Neural cell (in vitro differentiated cells): ENCODE measurements around the gene LPA.

ENCODE experiments used
- EP300 ChIP-seq: fragments of 450-650 bp; conservative IDR thresholded peaks from 2 replicates; pipeline ENCODE4 v1.6.1; 2014; ENCODE audit warnings: antibody characterized with exemption, mild to moderate bottlenecking, moderate library complexity; ENCODE audit not compliant: poor library complexity, severe bottlenecking
- EZH2 ChIP-seq: fragments of 200-600, 300-800 bp; shearing (Covaris generic), sonication (generic); IDR thresholded peaks from 2 replicates; pipeline ENCODE4 v1.6.1; 2014; ENCODE audit warnings: antibody characterized with exemption, low read length, borderline replicate concordance, mild to moderate bottlenecking; ENCODE audit not compliant: insufficient read depth, poor library complexity, severe bottlenecking
- MXI1 ChIP-seq: fragments of 450-650 bp; conservative IDR thresholded peaks from 2 replicates; pipeline ENCODE4 v1.6.1; 2014; ENCODE audit warnings: antibody characterized with exemption, mild to moderate bottlenecking; ENCODE audit not compliant: poor library complexity, severe bottlenecking
- POLR2AphosphoS5 ChIP-seq: IDR thresholded peaks from 2 replicates; pipeline ENCODE4 v1.6.1; 2012
- RAD21 ChIP-seq: fragments of 450-650 bp; conservative IDR thresholded peaks from 2 replicates; pipeline ENCODE4 v1.6.1; 2014; ENCODE audit warnings: antibody characterized with exemption, mild to moderate bottlenecking, moderate library complexity
- TAF1 ChIP-seq: IDR thresholded peaks from 2 replicates; pipeline ENCODE4 v1.6.1; 2012; ENCODE audit warnings: low read depth
- TF ChIP-seq, protein P1 (sequence below): fragments of 450-650 bp; IDR thresholded peaks from 2 replicates; pipeline ENCODE4 v1.5.1; 2014; ENCODE audit warnings: antibody characterized with exemption, mild to moderate bottlenecking, moderate library complexity; ENCODE audit not compliant: poor library complexity, severe bottlenecking

- TF ChIP-seq RAD21 (no peak), EP300 (no peak), MXI1 (no peak), TAF1 (no peak), EZH2 (no peak), POLR2AphosphoS5 (no peak)
- TF ChIP-seq, protein P1, sequence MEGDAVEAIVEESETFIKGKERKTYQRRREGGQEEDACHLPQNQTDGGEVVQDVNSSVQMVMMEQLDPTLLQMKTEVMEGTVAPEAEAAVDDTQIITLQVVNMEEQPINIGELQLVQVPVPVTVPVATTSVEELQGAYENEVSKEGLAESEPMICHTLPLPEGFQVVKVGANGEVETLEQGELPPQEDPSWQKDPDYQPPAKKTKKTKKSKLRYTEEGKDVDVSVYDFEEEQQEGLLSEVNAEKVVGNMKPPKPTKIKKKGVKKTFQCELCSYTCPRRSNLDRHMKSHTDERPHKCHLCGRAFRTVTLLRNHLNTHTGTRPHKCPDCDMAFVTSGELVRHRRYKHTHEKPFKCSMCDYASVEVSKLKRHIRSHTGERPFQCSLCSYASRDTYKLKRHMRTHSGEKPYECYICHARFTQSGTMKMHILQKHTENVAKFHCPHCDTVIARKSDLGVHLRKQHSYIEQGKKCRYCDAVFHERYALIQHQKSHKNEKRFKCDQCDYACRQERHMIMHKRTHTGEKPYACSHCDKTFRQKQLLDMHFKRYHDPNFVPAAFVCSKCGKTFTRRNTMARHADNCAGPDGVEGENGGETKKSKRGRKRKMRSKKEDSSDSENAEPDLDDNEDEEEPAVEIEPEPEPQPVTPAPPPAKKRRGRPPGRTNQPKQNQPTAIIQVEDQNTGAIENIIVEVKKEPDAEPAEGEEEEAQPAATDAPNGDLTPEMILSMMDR = no peak
Measured at GRCh38 chr6:160583794-160584193, 80.3 kb downstream of the LPA start.
